Dedifferentiated amniotic fluid mesenchymal stem cell (primary cell): ENCODE measurements around the gene DUSP6.

Experiments
- DNase-seq: peaks from one replicate; pipeline ENCODE4 v3.0.0-alpha.2; 2016; ENCODE audit errors: extremely low spot score

The DUSP6 gene

GRCh38 chr12:89373763-89374572 lies 21.7 kb upstream of the DUSP6 start:
- peak; percentile 69 for DNase-seq

DNA sequence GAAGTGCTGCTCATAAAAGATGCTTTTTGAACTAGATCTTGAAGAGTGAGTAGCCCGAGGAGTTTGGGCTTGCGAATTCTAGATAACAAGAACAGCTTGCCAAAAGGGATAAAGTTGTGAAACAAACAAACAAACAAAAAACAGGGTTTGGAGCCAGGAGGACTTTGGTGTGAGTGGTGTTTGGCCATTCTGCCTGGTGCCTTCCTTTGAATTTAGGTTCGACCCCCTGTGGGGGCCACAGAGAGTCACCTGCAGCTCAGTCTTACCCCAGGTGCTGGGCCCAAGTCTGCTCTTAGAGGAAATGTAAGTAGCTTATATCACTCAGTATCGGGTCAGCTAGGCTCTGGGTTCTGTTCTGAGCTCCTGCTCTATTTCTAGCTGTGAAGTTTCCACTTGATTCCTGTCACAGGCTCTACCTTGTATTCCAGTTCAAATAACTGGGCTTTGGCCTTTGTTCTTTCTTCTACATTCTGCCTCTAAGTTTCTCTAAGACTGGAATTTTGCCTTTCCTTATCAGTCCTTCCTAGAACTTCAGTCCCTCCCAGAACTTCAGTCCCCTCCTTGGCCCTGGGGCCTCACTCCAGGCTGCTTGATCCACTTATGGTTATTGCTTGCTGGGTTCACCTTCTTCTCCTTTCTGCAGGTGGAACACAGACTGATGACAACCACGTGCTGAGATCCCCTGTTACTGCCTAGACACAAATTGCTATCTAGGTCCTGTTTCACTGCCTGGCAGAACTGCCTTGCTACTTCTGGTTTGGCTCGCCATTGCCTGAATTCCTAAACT lies 20.5 kb upstream of the DUSP6 start:
- no peak for DNase-seq

DNA sequence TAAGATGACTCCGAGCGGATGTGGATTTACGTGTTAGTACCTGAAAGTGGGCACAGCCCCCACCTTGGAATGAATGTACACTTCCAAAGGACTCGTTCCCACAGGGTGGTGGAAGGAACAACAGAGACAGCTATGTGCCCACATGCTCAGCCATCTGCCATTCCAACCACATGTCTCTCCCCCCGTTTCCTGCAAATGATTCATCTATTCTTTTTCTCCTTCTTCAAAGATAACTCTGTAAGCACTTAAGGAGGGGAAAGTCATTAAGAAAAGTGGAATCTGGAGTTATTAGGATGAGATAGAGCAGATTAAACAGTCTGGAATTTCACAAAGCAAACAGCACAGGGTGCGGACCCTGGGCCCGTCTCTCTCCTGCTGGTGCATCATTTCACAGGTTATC lies 18.5 kb upstream of the DUSP6 start:
- DNase-seq = no peak

DNA sequence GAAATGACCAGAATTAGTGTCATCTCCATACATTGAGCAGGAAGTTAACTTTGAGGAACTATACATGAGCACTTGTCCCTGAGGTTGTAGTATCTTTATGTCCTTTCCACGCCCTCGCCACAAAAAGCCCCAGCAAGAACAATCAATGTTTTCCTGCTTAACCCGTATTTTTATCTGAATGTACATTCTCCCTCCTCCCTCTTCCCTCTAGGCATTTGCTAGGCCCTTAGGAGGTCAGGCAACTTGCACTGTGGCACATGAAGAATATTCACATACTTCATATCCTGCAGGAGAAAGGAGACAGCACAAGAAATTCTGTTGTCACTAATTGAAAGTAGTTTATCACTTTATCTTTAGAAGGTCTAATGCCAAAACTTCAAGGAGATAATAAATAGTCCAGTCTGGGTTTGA lies 18.1 kb upstream of the DUSP6 start:
- no peak for DNase-seq

- DNase-seq = no peak
Measured at GRCh38 chr12:89369166-89369565, 16.9 kb upstream of the DUSP6 start.

- no peak for DNase-seq
Measured at GRCh38 chr12:89368391-89368790, 16.1 kb upstream of the DUSP6 start.

DNA sequence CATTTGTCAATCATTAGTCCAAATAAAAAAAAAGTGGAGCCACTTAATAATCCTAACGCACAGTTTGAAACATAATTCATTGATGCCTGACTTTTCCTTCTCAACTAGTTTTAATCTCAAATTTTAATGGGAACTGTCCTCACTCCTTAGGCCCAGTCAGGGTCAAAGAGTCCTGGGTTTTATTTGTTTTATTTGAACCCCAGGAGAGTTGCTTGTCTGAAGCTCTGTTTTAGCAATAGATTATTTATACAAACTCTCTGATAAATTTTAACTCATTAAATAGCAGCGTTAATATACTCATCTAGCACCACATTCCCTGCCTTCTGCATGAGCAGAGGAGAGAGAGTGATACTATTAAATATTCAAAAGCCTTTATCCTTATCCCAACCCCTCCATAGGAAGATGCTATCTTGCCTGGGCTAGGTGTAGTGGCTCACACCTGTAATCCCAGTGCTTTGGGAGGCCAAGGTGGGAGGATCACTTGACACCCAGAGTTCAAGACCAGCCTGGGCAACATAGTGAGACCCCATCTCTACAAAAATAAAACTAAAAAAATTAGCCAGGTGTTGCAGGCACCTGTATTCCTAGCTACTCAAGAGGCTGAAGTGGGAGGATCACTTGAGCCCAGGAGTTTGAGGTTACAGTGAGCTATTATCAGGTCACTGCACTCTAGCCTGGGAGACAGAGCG lies 14.5 kb upstream of the DUSP6 start:
- no peak for DNase-seq

GRCh38 chr12:89364631-89365030 lies 12.3 kb upstream of the DUSP6 start:
- DNase-seq = no peak

DNA sequence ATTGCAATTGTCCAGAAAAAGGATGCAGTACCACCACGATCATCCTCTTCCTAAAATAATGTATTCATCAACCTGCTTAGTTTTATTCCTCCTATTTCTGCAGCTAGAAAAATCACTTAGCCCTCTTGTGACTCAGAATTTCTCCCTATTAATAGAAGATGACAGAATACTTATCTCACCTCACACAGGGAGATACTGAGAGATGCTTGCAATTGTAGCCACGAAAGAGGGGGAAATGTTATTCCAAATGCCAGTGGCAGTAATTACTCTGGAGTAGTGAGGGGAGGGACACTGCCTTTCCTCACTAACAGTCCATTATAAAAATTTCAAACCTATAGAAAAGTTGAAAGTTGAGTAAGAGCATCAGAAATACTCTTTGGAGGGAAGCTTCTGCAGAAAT lies 11.8 kb upstream of the DUSP6 start:
- no peak for DNase-seq

DNA sequence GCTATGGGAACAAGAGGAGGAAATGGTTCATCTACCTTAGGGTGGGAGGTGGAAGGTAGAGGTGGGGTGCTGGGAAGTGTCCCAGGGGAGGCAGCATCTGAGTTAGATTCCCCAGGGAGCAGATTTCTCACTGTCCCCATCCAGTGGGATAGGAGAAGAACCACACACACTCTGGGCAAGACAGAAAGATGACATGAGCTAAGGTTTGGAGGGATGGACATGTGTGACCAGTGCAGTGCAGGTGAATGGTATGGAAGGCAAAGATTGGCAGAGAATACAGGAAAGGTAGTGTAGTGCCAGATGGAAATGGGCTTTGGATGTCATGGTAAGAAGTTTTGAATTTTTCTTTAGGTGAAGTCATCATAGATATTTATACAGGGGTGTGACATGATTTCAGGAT lies 11.3 kb upstream of the DUSP6 start:
- DNase-seq = no peak

- no peak for DNase-seq
Measured at GRCh38 chr12:89363084-89363483, 10.8 kb upstream of the DUSP6 start.

DNA sequence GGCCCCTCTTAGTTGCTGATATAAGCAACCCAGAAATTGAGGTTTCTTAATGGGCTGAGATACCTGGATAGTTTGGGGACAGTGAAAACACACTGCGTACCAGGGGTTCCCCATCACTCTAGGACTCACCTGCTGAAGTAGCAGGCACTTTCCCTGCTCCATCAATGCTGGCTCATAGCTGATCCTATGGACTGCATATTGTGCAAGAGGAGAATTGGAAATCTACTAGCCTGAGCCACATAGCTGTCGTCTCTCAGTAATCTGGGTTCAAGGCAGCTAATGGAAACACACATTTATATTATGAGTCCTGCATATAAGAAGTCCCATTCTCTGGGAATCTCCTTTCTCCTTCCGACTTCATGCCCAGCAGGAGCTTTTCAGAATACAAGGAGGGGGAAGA lies 7.3 kb upstream of the DUSP6 start:
- DNase-seq = no peak

DNA sequence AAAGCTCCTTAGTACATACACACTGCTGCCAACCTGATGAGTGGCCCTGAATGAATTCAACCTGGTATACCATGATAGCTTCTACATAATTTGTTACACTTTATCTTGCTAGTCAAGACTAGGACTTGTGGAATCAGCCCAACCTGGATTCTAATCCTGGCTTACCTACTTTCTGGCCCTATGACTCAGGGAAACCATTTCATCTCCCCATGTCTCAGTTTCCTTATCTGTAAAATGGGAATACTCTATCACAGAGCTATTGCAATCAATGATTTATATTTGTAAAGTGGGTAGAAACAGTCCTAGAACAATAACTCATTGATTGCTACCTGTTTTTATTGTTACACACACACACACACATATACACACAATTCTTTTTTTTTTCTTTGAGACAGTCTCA lies 6.5 kb upstream of the DUSP6 start:
- no peak for DNase-seq

- DNase-seq = no peak
Measured at GRCh38 chr12:89357297-89357730, 5.0 kb upstream of the DUSP6 start.

- DNase-seq = no peak
Measured at GRCh38 chr12:89356069-89356665, 3.9 kb upstream of the DUSP6 start.

GRCh38 chr12:89355243-89356068 lies 3.2 kb upstream of the DUSP6 start:
- DNase-seq = no peak

DNA sequence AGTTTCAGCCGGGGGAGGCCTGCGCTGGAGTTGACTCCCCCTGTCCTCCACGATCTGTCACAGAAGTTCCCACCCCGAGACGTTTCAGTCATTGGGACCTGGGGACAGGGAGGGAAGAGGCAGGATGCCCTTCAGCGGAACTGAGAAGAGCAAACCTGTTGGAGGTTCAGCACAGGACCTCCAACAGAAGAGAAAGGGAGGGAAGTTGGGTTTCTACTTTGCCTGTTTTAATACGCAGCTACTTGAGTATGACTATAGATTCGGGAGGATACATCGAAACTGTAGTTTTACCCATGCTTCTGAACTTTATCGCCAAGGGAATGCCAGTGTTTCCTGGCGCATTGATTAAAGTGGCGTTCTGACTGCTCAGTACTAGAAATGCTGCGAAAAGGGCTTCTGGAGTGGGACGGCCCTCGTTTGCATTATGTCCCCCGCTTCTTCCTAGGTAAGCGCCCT lies 2.3 kb upstream of the DUSP6 start:
- DNase-seq = no peak

- no peak for DNase-seq
Measured at GRCh38 chr12:89353823-89354611, 1.7 kb upstream of the DUSP6 start.

GRCh38 chr12:89353188-89353822 lies 1.0 kb upstream of the DUSP6 start:
- DNase-seq = peak; percentile 52

- DNase-seq = no peak
Measured at GRCh38 chr12:89352242-89352491, 134 bp downstream of the DUSP6 start.
